LNCAP (cell line): ENCODE measurements around the gene TRAF3.

ENCODE experiments used
- TF ChIP-seq, protein P1 (sequence below): fragments of 450-650 bp; IDR thresholded peaks from 2 replicates; pipeline ENCODE4 v1.5.1; 2017; ENCODE audit warnings: mild to moderate bottlenecking

TRAF3 gene

DNA sequence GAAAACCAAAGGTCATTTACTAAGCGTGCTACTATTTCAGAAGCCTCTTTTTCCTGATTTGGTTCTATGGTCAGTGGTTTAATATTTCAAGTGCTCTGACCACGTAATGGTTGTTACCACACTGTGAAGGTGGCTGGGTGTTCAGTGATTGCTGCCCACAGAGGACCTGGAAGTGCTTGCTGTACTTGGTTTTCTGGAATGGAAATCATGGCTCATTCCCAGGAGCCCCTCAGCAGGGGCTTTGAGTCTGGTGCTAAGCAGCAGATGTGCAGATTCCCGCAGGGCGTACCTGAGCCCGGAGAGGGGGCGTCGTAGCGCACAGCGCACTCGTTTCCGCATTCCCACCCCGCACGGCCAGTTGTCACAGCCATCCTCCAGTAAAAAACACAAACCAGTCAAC lies 50.5 kb downstream of the TRAF3 start:
- TF ChIP-seq, protein P1, sequence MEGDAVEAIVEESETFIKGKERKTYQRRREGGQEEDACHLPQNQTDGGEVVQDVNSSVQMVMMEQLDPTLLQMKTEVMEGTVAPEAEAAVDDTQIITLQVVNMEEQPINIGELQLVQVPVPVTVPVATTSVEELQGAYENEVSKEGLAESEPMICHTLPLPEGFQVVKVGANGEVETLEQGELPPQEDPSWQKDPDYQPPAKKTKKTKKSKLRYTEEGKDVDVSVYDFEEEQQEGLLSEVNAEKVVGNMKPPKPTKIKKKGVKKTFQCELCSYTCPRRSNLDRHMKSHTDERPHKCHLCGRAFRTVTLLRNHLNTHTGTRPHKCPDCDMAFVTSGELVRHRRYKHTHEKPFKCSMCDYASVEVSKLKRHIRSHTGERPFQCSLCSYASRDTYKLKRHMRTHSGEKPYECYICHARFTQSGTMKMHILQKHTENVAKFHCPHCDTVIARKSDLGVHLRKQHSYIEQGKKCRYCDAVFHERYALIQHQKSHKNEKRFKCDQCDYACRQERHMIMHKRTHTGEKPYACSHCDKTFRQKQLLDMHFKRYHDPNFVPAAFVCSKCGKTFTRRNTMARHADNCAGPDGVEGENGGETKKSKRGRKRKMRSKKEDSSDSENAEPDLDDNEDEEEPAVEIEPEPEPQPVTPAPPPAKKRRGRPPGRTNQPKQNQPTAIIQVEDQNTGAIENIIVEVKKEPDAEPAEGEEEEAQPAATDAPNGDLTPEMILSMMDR: no peak

DNA sequence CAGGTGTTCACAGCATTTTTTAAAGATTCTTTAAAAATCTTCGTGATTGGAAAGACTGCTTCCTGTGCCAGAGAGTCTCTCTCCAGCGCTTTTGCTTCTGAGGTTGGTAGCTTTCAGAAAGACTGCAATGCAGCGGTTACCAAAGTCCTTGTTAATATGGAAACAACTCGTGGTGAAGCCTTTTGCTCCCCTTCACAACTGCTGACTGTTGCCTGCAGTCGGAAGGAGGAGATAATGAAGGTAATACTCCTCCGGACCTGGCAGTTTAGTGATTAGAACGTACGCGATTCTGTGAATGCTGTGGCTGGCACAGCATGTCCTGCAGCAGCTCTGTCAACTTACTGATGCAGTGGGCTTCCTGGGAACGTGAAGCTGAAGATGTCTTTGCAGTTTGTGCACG lies 50.9 kb downstream of the TRAF3 start:
- TF ChIP-seq, protein P1: no peak

DNA sequence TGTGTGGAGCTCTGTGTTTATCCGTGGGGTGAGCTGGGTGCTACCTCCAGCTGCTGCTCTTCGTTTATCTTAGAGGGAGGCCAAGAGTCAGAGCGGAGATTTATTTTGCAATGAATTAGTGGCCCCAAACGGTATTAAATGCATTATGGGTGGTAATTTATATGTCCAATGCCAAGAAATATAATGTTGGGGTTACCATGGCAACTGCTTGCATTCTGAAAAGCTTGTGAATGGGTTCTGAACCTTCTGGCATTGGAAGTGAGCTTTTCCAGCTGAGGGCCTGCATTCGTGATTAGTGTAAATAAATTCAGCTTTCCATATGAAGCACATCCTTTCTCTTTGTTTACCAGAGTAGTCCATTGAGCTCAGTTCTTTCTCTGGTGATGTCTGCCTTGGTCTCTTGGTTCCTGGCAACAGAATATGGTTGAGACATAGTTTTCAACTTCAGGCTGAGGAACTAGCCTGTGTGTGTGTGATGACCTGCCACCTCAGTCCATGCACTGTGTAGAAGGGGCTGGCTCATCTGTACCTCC lies 51.8 kb downstream of the TRAF3 start:
- TF ChIP-seq, protein P1: no peak

DNA sequence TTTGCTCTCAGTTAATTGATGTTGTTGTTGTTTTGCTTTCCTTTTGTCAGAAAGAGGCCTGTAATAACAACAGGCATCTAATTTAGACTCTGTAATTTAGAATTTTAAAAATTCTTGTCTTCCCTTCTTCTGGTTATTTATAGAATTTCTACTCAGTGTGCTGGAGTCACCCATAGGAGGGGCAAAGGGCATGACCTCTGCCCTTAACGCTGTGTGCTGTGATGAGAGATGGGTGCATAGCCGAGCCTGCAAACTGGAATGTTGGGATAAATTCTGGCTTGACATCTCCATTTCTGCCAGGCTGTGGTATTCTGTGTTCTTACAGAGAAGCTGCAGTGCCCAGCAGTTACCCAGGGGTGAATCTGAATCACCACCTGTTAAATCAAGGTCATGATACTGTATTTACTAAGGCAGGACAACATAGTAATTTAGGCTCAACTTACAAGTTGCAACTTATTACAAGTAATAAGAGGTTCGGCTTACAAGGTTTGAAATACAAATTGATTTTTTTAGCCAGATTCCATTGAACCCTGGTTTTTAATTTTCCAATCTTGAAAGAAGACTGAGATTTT lies 53.3 kb downstream of the TRAF3 start:
- TF ChIP-seq, protein P1: no peak

DNA sequence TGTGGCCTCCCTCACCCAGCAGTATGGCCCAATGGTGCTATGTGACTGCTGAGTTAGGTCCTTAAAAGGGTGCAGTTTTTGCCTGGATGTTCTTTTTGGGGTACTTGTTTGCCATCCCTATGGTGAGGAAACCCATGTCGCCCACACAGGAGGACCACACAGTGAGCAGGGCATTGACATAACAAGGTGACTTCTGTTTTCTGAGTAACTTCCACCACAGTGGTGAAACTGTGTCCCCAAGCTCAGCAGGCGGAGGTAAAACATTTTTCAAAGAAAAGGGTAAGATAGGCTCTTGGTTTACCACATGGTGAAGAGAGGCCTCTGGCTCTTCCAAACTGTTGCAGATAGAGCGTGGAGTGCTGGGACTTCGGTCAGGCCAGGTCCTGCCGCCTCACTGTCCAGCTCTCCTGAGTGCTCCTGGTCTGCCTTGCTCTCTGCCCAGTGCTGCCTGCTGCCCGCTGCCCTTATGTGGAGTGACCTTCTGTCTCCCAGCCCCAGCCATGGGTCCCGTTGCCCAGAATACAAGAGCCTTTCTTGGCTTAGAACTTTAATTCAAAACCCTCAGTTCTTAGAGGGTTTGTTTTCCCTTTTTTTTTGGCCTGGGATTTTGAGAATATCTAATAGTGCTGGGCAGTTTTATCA lies 54.0 kb downstream of the TRAF3 start:
- TF ChIP-seq, protein P1: no peak

DNA sequence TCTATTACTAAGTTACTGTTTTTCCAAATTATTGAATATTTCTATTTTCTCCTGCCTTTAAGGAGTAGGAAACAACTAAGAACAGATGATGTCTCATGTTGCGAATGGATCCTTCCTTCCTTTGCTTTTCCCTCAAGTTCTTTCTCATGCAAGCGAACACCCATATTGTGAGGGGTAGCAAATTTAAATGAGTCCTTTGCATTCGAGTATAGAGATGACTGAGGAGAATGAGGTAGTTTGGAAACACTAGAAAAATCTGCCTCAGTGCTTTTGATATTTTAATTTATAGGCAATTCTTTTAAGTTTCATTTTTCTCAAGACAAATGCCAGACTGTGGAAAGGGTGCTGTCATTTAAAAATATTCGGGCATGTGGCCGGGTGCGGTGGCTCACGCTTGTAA lies 56.1 kb downstream of the TRAF3 start:
- TF ChIP-seq, protein P1: no peak

DNA sequence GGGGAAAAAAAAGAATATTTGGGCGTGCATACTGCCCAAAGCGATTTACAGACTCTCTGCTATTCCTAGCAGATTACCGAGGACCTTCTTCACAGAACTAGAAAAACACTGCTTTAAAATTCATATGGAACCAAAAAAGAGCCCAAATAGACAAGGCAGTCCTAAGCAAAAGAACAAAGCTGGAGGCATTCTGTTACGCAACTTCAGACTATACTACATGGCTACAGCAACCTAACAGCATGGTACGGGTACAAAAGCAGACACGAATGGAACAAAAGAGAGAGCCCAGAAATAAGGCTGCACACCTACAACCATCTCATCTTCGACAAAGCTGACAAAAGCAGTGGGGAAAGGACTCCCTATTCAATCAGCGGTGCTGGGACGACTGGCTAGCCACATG lies 56.7 kb downstream of the TRAF3 start:
- TF ChIP-seq, protein P1: no peak

DNA sequence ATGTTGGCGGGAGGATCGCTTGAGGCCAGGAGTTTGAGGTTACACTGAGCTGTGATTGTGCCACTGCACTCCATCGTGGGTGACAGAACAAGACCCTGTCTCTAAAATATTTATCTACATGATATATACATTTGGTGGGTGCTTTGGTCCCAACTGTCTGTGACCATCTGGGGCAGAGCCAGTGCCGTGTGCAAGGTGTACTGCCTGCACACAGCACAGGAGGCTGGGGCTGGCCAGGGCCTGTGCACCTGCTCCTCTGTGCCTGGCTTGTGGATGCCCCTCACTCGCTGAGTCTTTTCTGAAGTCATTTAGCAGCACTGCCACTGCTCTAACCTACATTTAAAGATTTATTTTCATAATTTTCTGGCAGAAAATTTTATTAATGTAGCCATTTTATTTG lies 58.7 kb downstream of the TRAF3 start:
- TF ChIP-seq, protein P1: no peak
